ENCODE data around the gene CCN6.
"Not testable (repeated sequence)": the region's sequence is repeated elsewhere in the genome, so short reads cannot be mapped to it uniquely, and the experiment has no call there.

CCN6 gene

DNA sequence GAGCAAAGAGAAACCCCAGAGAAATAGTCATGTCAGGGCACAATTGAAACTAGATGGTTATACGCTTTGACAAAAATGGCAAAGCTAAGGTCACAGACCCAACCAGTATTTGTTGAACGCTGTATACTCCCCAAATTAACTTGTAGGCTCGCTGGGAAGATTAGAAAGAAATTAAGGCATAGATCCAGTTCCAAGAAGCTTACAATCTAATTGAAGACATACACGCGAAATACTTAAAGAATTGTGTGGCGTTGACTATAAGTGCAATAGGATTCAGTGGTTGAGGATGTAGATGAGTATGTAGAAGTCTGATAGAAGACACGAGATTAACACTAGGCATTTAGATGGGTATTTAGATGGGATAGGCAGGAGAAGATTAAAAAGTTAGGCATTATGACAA is 34.0 kb downstream of the CCN6 start:
- no peaks in the 10 kb centered on the region; the same call in 1 of the 2 replicates for H3K27me3 ChIP-seq (replicated peaks; ENCODE audit: control insufficient read depth, insufficient read depth, low read length)
- no peak for DNase-seq (ENCODE audit: extremely low read depth, insufficient read length)
- no peaks in the 10 kb centered on the region for H3K36me3 ChIP-seq (ENCODE audit: control insufficient read depth, insufficient read depth, low read length)
- H3K4me3 ChIP-seq (replicated peaks; ENCODE audit: low read depth, low read length) = peak overlapping the region; percentile 95
- TF ChIP-seq CTCF (IDR thresholded peaks at IDR 0.05; ENCODE audit: insufficient read depth, low read length, poor library complexity, severe bottlenecking) = no peak

DNA sequence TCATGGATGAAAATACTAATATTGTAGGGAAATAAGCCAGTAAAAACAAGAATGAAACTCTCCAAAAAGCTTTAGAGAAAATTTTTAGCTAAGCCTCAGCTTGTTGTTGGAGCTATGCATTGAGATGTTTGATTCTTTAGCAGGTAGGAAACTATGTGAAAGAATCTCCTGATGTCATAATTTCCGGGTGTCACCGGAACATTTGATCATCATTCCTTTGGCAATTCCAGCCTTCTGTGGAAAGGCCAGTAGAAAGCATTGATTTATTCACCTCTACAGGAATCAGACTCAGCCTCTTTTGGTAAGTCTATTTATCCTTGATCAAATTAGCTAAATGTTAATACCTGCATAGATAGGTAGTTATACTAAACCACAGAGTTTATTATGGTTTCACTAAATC is 43.0 kb downstream of the CCN6 start:
- H3K36me3 ChIP-seq (ENCODE audit: control insufficient read depth, insufficient read depth, low read length) = no peaks in the 10 kb centered on the region
- no peak for DNase-seq (ENCODE audit: extremely low read depth, insufficient read length)
- no peaks in the 10 kb centered on the region for H3K27me3 ChIP-seq (replicated peaks; ENCODE audit: control insufficient read depth, insufficient read depth, low read length)
- no peak for TF ChIP-seq CTCF (IDR thresholded peaks at IDR 0.05; ENCODE audit: insufficient read depth, low read length, poor library complexity, severe bottlenecking)
- H3K4me3 ChIP-seq (replicated peaks; ENCODE audit: low read depth, low read length) = no peak overlapping the region

GRCh38 chr6:112100561-112100960 is 46.7 kb downstream of the CCN6 start:
- no peaks in the 10 kb centered on the region for H3K36me3 ChIP-seq (ENCODE audit: control insufficient read depth, insufficient read depth, low read length)
- no peak overlapping the region for H3K4me3 ChIP-seq (replicated peaks; ENCODE audit: low read depth, low read length)
- no peak for DNase-seq (ENCODE audit: extremely low read depth, insufficient read length)
- H3K27me3 ChIP-seq (replicated peaks; ENCODE audit: control insufficient read depth, insufficient read depth, low read length) = no peaks in the 10 kb centered on the region
- no peak for TF ChIP-seq CTCF (IDR thresholded peaks at IDR 0.05; ENCODE audit: insufficient read depth, low read length, poor library complexity, severe bottlenecking)

GRCh38 chr6:112106026-112106425 is 52.1 kb downstream of the CCN6 start:
- DNase-seq (ENCODE audit: extremely low read depth, insufficient read length); H3K36me3 ChIP-seq (ENCODE audit: control insufficient read depth, insufficient read depth, low read length); H3K27me3 ChIP-seq (replicated peaks; ENCODE audit: control insufficient read depth, insufficient read depth, low read length); H3K4me3 ChIP-seq (replicated peaks; ENCODE audit: low read depth, low read length): not testable (repeated sequence)

DNA sequence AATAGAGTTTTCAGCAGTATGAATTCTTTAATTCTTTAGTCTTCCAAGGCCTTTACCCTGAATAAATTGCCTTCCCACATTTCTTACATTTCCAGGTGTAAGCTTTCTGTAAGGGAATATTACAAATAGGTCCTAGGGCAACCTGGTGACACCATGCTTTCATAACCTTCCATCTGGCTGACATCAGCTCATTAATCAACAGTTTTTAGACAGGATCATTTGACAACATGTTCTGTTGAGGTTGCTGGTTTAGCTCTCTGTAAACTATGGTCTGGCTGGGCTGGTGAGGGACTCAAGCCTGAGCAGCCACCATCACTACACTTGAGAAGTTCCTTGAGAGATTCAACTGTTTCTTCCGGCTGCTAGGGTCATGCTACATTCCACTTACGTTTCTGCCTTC is 52.7 kb downstream of the CCN6 start:
- no peak for TF ChIP-seq CTCF (IDR thresholded peaks at IDR 0.05; ENCODE audit: insufficient read depth, low read length, poor library complexity, severe bottlenecking)
- Histone ChIP-seq H3K27me3 (replicated peaks; ENCODE audit: control insufficient read depth, insufficient read depth, low read length) (no peaks in the 10 kb centered on the region), H3K4me3 (replicated peaks; ENCODE audit: low read depth, low read length) (no peak overlapping the region), H3K36me3 (ENCODE audit: control insufficient read depth, insufficient read depth, low read length) (no peaks in the 10 kb centered on the region)
- DNase-seq (ENCODE audit: extremely low read depth, insufficient read length) = no peak

DNA sequence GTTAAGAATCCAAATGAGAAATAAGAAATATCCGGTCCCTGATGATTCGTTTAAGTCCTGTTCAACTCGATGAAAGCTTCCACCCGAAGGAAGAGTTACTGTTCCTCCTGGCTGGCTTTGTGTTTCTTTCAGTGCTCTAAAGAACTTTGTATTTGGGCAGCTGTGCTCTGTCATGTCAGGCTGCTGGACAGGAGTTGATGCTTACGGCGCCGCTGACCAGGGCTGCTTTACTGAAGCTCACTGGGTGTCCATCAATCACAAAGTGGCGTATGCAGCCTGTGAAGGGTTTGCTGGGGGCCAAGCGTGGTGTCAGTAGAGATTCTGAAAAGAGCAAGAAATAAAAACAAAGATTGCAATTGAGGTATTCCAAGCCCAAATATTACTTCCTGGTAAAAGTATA is 55.4 kb downstream of the CCN6 start:
- Histone ChIP-seq H3K36me3 (ENCODE audit: control insufficient read depth, insufficient read depth, low read length) (no peaks in the 10 kb centered on the region), H3K4me3 (replicated peaks; ENCODE audit: low read depth, low read length) (no peak overlapping the region), H3K27me3 (replicated peaks; ENCODE audit: control insufficient read depth, insufficient read depth, low read length) (no peaks in the 10 kb centered on the region)
- no peak for DNase-seq (ENCODE audit: extremely low read depth, insufficient read length)
- no peak for TF ChIP-seq CTCF (IDR thresholded peaks at IDR 0.05; ENCODE audit: insufficient read depth, low read length, poor library complexity, severe bottlenecking)

Measured in GM06990 (cell line).